Measurements from ENCODE around the gene PLTP. TPM values are rescaled to one million over a fixed set of nuclear protein-coding genes. Genes with fewer than 3 reads are reported as not detected.

Gene PLTP
- total RNA-seq, 4 donors from 2014 or later: 74.7 to 713 (median 134) TPM

DNA sequence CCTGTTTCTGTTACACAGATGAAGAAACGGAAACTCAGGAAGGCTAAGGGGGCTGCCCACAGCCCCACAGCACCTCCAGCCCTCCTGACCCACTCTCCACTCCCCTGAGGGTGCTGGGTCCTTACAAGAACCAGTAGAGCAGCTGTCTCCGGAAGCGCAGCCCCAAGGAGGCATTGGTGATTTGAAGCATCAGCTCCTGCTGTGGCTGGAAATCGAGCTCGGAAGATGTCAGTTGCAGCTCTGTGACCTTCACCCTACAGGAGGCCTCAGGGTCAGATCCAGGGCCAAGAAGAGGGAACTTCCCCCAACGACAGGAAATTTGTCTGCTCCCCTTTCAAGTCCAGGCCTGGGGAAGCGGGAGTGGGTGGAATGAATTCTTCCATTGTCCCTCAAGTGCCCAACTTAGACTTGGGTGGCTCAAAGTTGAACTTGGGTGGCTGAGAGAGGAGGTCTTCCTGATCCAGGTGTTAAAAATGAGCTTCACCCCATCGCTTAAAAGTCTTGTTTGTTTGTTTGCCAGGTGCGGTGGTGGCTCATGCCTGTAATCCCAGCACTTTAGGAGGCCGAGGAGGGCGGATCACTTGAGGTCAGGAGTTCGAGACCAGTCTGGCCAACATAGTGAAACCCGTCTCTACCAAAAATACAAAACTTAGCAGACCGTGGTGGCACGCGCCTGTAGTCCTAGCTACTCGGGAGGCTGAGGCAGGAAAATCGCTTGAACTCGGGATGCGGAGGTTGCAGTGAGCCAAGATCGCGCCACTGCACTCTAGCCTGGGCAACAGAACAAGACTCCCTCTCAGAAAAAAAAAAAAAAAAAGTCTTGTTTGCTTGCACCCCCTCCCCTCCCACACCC, 1.9 kb downstream of the PLTP start:
- no peak for DNase-seq (ENCODE audit: low spot score in 2 of 2)
- Histone ChIP-seq H3K27ac (peak overlapping the region in 2 of 4 donors; percentile 57 to 92), H3K27me3 (no peaks in the 10 kb centered on the region), H3K9me3 (no peaks in the 10 kb centered on the region), H3K4me3 (peak overlapping the region in 3 of 4 donors; percentile 5 to 58 (median 53)), H3K36me3 (peaks cover 0 to 29% (median 0%) of the 10 kb centered on the region in 3 donors), H3K4me1 (peaks cover 0 to 30% (median 9%) of the 10 kb centered on the region in 4 donors)
- TF ChIP-seq, protein P1, sequence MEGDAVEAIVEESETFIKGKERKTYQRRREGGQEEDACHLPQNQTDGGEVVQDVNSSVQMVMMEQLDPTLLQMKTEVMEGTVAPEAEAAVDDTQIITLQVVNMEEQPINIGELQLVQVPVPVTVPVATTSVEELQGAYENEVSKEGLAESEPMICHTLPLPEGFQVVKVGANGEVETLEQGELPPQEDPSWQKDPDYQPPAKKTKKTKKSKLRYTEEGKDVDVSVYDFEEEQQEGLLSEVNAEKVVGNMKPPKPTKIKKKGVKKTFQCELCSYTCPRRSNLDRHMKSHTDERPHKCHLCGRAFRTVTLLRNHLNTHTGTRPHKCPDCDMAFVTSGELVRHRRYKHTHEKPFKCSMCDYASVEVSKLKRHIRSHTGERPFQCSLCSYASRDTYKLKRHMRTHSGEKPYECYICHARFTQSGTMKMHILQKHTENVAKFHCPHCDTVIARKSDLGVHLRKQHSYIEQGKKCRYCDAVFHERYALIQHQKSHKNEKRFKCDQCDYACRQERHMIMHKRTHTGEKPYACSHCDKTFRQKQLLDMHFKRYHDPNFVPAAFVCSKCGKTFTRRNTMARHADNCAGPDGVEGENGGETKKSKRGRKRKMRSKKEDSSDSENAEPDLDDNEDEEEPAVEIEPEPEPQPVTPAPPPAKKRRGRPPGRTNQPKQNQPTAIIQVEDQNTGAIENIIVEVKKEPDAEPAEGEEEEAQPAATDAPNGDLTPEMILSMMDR (IDR thresholded peaks at IDR 0.05): no peak
- no peak for TF ChIP-seq EP300 (IDR thresholded peaks at IDR 0.05)
- no peak for TF ChIP-seq POLR2A (IDR thresholded peaks at IDR 0.05)
- 73 to 77% methylated on average over 22 of the region's 22 CpGs for WGBS, 2 donors

DNA sequence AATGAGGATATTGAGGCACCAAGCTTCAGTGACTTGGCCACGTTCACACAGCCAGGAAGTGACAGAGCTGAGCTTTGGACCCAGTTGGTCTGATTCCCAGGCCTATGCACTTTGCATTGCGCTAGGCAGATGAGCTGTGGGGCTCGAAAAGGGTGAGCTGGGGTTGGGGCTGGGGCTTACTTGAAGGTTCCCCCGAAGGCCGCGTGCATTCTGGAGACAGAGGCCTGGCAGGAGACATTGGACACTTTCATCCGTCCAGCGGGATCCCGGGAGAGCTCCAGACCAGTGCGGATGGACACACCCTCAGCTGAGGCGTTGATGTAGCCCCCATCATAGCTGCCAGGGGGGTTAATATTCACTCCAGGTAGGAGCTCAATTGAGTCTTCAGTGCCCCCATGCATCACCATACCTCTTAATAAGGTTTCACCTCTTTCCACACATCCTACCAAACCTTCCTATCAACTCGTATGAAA, 2.6 kb downstream of the PLTP start:
- DNase-seq (ENCODE audit: low spot score in 2 of 2): no peak
- 89% methylated on average over 12 of the region's 12 CpGs for WGBS, 2 donors
- H3K9me3 ChIP-seq: no peaks in the 10 kb centered on the region
- H3K36me3 ChIP-seq: peaks cover 0 to 36% (median 0%) of the 10 kb centered on the region in 3 donors
- TF ChIP-seq, protein P1 (IDR thresholded peaks at IDR 0.05): no peak
- TF ChIP-seq POLR2A (IDR thresholded peaks at IDR 0.05): no peak
- no peak for TF ChIP-seq EP300 (IDR thresholded peaks at IDR 0.05)
- peak overlapping the region in 2 of 4 donors; percentile 57 to 92 for H3K27ac ChIP-seq
- peaks cover 0 to 30% (median 9%) of the 10 kb centered on the region in 4 donors for H3K4me1 ChIP-seq
- no peak overlapping the region for H3K4me3 ChIP-seq
- no peaks in the 10 kb centered on the region for H3K27me3 ChIP-seq

DNA sequence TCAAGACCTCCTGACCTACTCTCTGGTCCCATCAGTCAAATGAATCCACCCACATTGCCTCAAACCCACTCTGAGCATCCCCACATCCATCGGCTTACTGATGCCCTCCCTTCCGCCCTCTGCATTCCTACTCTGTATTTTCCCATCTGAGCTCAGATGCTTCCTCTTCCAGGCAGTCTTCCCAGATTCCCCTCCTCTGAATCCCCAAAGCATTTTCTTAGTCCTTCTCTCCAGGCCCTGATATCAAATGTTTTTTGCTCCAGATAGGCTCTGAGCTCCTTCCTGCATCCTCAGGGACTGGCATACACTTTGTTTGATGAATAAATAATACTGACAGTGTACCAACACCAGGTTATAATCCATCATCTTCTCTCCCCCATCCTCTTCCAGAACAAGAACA, 3.9 kb downstream of the PLTP start:
- TF ChIP-seq EP300 (IDR thresholded peaks at IDR 0.05) (no peak), POLR2A (IDR thresholded peaks at IDR 0.05) (no peak)
- TF ChIP-seq, protein P1 (IDR thresholded peaks at IDR 0.05): no peak
- Histone ChIP-seq H3K27ac (no peak overlapping the region), H3K4me3 (no peak overlapping the region), H3K4me1 (peaks cover 0 to 30% (median 9%) of the 10 kb centered on the region in 4 donors), H3K9me3 (no peaks in the 10 kb centered on the region), H3K27me3 (no peaks in the 10 kb centered on the region), H3K36me3 (peaks cover 0 to 49% (median 0%) of the 10 kb centered on the region in 3 donors)
- 82 to 92% methylated on average over 2 of the region's 2 CpGs for WGBS, 2 donors
- no peak for DNase-seq (ENCODE audit: low spot score in 2 of 2)

DNA sequence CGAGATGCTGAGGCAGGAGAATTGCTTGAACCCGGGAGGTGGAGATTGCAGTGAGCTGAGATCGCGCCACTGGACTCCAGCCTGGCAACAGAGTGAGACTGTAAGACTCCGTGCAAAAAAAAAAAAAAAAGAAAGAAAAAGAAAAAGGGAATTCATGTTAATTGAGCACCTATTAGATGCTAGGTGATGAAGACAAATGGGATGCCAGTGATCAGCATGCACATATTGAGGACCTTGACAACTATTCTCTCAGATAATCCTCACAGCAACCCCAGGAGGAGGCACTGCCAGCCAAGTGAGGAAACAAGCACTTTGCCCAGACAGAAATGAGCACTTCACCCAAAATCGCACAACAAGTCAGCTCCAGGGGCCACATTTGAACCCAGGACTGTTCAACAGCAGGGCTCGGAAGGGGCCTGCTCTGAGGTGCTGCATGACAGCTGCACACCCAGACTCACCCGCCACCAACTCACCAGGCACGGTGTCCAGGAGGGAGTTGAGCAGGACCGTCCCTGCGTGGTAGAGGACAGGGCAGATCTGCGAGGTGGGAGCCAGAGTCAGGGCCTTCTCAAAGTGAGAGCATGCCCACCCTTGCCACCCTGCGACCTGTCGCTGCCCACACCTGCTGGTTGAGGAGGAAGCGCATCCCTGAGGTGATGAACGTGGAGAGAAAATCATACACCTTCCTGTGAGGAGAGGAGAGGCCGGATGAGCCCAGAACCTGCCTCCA, 4.6 kb downstream of the PLTP start:
- peaks cover 0 to 24% (median 7%) of the 10 kb centered on the region in 4 donors for H3K4me1 ChIP-seq
- H3K36me3 ChIP-seq: peaks cover 0 to 56% (median 0%) of the 10 kb centered on the region in 3 donors
- WGBS, 2 donors: 96 to 97% methylated on average over 17 of the region's 17 CpGs
- no peaks in the 10 kb centered on the region for H3K9me3 ChIP-seq
- H3K4me3 ChIP-seq: no peak overlapping the region
- no peaks in the 10 kb centered on the region for H3K27me3 ChIP-seq
- no peak overlapping the region for H3K27ac ChIP-seq
- no peak for DNase-seq (ENCODE audit: low spot score in 2 of 2)
- TF ChIP-seq POLR2A (IDR thresholded peaks at IDR 0.05) (no peak), EP300 (IDR thresholded peaks at IDR 0.05) (no peak)
- TF ChIP-seq, protein P1 (IDR thresholded peaks at IDR 0.05): no peak
